GM12878 (cell line): ENCODE data around the gene PIK3R3. TPM values are rescaled to one million over a fixed set of nuclear protein-coding genes. Genes with fewer than 3 reads are reported as not detected.

Source experiments
- ATAC-seq: fragments of 200-7000 bp; cut with Tn5 transposase; 3 replicates; pipeline ENCODE4 v1.9.1; 2020; ENCODE audit warnings: mild to moderate bottlenecking, moderate library complexity
- BruUV-seq: library from RNA; stranded (reverse); fragments of 400-500 nt; replicated peaks from 2 replicates; lab custom pipeline; 2021; lab: Mats Ljungman, UMichigan
- CTCF ChIA-PET: fragments of 300-600 bp; sonication (Branson Sonifier 250); formaldehyde crosslinking; extraction: SDS; loops from one replicate; lab custom pipeline; 2021; ENCODE audit warnings: inconsistent platforms; lab: Yijun Ruan, JAX
- POLR2A ChIA-PET: fragments of 350-600 bp; formaldehyde crosslinking; extraction: SDS; loops from one replicate; lab custom pipeline; 2021; ENCODE audit warnings: inconsistent platforms; lab: Charles Lee
- RAD21 ChIA-PET: fragments of 300-600 bp; sonication (Branson Sonifier 250); formaldehyde crosslinking; loops from one replicate; lab custom pipeline; 2023; ENCODE audit warnings: antibody characterized with exemption; ENCODE audit not compliant: unreplicated experiment; lab: Charles Lee
- SMC1A ChIA-PET: fragments of 300-600 bp; sonication (Branson Sonifier 250); formaldehyde crosslinking; loops from one replicate; lab custom pipeline; 2023; ENCODE audit not compliant: unreplicated experiment, uncharacterized antibody; lab: Charles Lee
- DNase-seq: peaks from one replicate; pipeline ENCODE4 v3.0.0-alpha.2; 2011; ENCODE audit warnings: low read depth, low spot score
- FAIRE-seq: peaks from 3 replicates; lab custom pipeline; 2011; peaks lifted over from hg19 to GRCh38; lab: Jason Lieb, UNC
- H2AFZ ChIP-seq: 2 replicates; pipeline ENCODE4 v1.6.0; 2011; ENCODE audit warnings: low read depth, low read length, control low read depth; ENCODE audit not compliant: control insufficient read depth
- H3K27ac ChIP-seq: 2 replicates; pipeline ENCODE4 v1.5.1; 2011; ENCODE audit warnings: control low read depth; ENCODE audit not compliant: control insufficient read depth, insufficient read depth
- H3K27me3 ChIP-seq, 2 experiments: replicated peaks in 1 of 2; 2 replicates each; pipeline versions ENCODE4 v1.6.0 to v1.6.1; 2011; ENCODE audit warnings: low read length in 1 of 2; ENCODE audit not compliant: control insufficient read depth in 2 of 2, insufficient read depth in 2 of 2
- H3K36me3 ChIP-seq, 2 experiments: 2 replicates each; pipeline ENCODE4 v1.5.1; 2011; ENCODE audit warnings: low read length in 1 of 2; ENCODE audit not compliant: control insufficient read depth in 2 of 2, insufficient read depth in 2 of 2
- H3K4me1 ChIP-seq: 2 replicates; pipeline ENCODE4 v1.6.1; 2011; ENCODE audit warnings: mild to moderate bottlenecking, low read length, moderate library complexity, mixed read lengths; ENCODE audit not compliant: control insufficient read depth, insufficient read depth
- H3K4me2 ChIP-seq: 2 replicates; pipeline ENCODE4 v1.6.0; 2011; ENCODE audit warnings: control low read depth; ENCODE audit not compliant: control insufficient read depth, insufficient read depth
- H3K4me3 ChIP-seq: fragments of 200-600 bp; sonication (generic); 2 replicates; pipeline ENCODE4 v1.5.1; 2016
- H3K79me2 ChIP-seq: 2 replicates; pipeline ENCODE4 v1.6.0; 2011; ENCODE audit warnings: low read length; ENCODE audit not compliant: control insufficient read depth, insufficient read depth
- H3K9ac ChIP-seq: 2 replicates; pipeline ENCODE4 v1.8.0; 2011; ENCODE audit warnings: low read length, control low read depth, mixed read lengths; ENCODE audit not compliant: control insufficient read depth, insufficient read depth
- H3K9me3 ChIP-seq: replicated peaks from 3 replicates; pipeline ENCODE4 v1.5.1; 2011; ENCODE audit warnings: mild to moderate bottlenecking, low read length; ENCODE audit not compliant: control insufficient read depth, insufficient read depth
- H4K20me1 ChIP-seq: 2 replicates; pipeline ENCODE4 v1.6.0; 2011; ENCODE audit not compliant: control insufficient read depth, insufficient read depth
- CHD4 ChIP-seq: fragments of 200-600 bp; sonication (generic); IDR thresholded peaks from 2 replicates; pipeline ENCODE4 v1.6.1; 2016; ENCODE audit warnings: mild to moderate bottlenecking
- ESRRA ChIP-seq: IDR thresholded peaks from 2 replicates; pipeline ENCODE4 v1.6.1; 2012; ENCODE audit warnings: mild to moderate bottlenecking, low read length, improper control_type of control experiment
- GABPA ChIP-seq: IDR thresholded peaks from 2 replicates; pipeline ENCODE4 v1.6.1; 2014; ENCODE audit warnings: antibody characterized with exemption, low read depth, mild to moderate bottlenecking, inconsistent platforms
- HCFC1 ChIP-seq: fragments of 150-350 bp; IDR thresholded peaks from 2 replicates; pipeline ENCODE4 v1.6.1; 2014; ENCODE audit warnings: low read length
- IKZF1 ChIP-seq: fragments of 450-650 bp; conservative IDR thresholded peaks from 2 replicates; pipeline ENCODE4 v1.6.1; 2017; ENCODE audit warnings: antibody characterized with exemption, mild to moderate bottlenecking
- KAT2A ChIP-seq: conservative IDR thresholded peaks from 2 replicates; pipeline ENCODE4 v1.6.1; 2011; ENCODE audit warnings: low read depth, low read length; ENCODE audit not compliant: control insufficient read depth
- RAD21 ChIP-seq: IDR thresholded peaks from 2 replicates; pipeline ENCODE4 v1.6.1; 2011; ENCODE audit warnings: mild to moderate bottlenecking, low read depth, low read length, moderate library complexity; ENCODE audit not compliant: insufficient read depth
- SIN3A ChIP-seq: IDR thresholded peaks from 2 replicates; pipeline ENCODE4 v1.6.1; 2012; ENCODE audit warnings: low read depth, low read length, improper control_type of control experiment
- SIX5 ChIP-seq: IDR thresholded peaks from 2 replicates; pipeline ENCODE4 v1.6.1; 2011; ENCODE audit warnings: mild to moderate bottlenecking, low read depth, low read length, moderate library complexity; ENCODE audit not compliant: severe bottlenecking
- TCF12 ChIP-seq: IDR thresholded peaks from 2 replicates; pipeline ENCODE4 v1.6.1; 2011; ENCODE audit warnings: low read depth, mild to moderate bottlenecking, low read length
- YY1 ChIP-seq: IDR thresholded peaks from 2 replicates; pipeline ENCODE4 v1.6.1; 2011; ENCODE audit warnings: low read depth, mild to moderate bottlenecking, low read length
- ZBTB40 ChIP-seq: fragments of 450-650 bp; IDR thresholded peaks from 2 replicates; pipeline ENCODE4 v1.6.1; 2016; ENCODE audit warnings: mild to moderate bottlenecking, moderate library complexity, borderline replicate concordance
- ZSCAN29 ChIP-seq: fragments of 450-650 bp; IDR thresholded peaks from 2 replicates; pipeline ENCODE4 v1.6.1; 2017; ENCODE audit warnings: mild to moderate bottlenecking, moderate library complexity
- WGBS: methylation state at CpG from one replicate; pipeline ENCODE4 v1.1.6; 2016; ENCODE audit warnings: low lambda C conversion rate; ENCODE audit not compliant: insufficient replicate concordance, insufficient coverage; ENCODE audit errors: missing lambda C conversion rate; 5-methylcytosine and 5-hydroxymethylcytosine counted together
- in situ Hi-C: fragments of 300-500 bp; cut with MboI; formaldehyde crosslinking; loops from 9 replicates; pipeline ENCODE4 v1.14.3; 2018; ENCODE audit warnings: mixed read lengths
- intact Hi-C: fragments of 100-400 bp; cut with micrococcal nuclease; formaldehyde crosslinking; loops from one replicate; pipeline ENCODE4 v1.14.2; 2022; ENCODE audit not compliant: unreplicated experiment
- polyA plus RNA-seq, 11 experiments: library from polyadenylated mRNA; depleted of rRNA in 4 of 11; unstranded in 6 of 11; stranded (reverse) in 5 of 11; fragments of >200 nt; fragmentation: Nextera tagmentation in 4 of 11; fragmentation: Illumina TruSeq in 1 of 11; extraction: Ambion mirVana in 4 of 11; extraction: Trizol in 1 of 11; gene quantifications; 1 replicate in 1 of 11; 2 replicates in 10 of 11; pipeline versions ENCODE4 v1.2.1 to v1.2.3, GENCODE V29; 2011 to 2016; ENCODE audit warnings: inconsistent platforms in 2 of 11, missing spikeins in 2 of 11, low read depth in 1 of 11
- total RNA-seq, 4 experiments: library from RNA; depleted of rRNA in 3 of 4; stranded (reverse); fragments of >200 nt in 3 of 4; fragmentation: Illumina TruSeq in 1 of 4; extraction: Trizol in 1 of 4; gene quantifications; 2 replicates each; pipeline versions ENCODE4 v1.2.1 to v1.2.3, GENCODE V29; 2013 to 2021
- TF ChIP-seq, protein P1 (sequence below): IDR thresholded peaks from 2 replicates; pipeline ENCODE4 v1.6.1; 2012; ENCODE audit warnings: low read depth, low read length, improper control_type of control experiment
- TF ChIP-seq, protein P2 (sequence below): fragments of 450-650 bp; formaldehyde crosslinking; IDR thresholded peaks from 2 replicates; pipeline ENCODE4 v1.4.0; 2022; ENCODE audit warnings: mild to moderate bottlenecking, moderate library complexity

The PIK3R3 gene
- total and polyA plus RNA-seq, 10 of the 15 experiments (the other 5 are each of a cell fraction or from before 2014, with no cell fraction given) = 4.8 to 27.0 (median 19.8) TPM

DNA sequence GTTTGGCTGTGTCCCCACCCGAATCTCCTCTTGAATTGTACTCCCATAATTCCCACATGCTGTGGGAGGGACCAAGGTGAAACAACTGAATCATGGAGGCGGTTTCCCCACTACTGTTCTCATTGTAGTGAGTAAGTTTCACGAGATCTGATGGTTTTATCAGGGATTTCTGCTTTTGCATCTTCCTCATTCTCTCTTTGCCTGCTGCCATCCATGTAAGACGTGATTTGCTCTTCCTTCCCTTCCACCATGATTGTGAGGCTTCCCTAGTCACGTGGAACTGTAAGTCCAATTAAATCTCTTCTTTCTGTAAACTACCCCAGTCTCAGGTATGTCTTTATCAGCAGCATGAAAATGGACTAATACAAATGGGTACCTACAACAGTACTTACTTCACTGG lies 73.5 kb downstream of the PIK3R3 start:
- no peaks in the 10 kb centered on the region for H3K79me2 ChIP-seq
- WGBS = 81% methylated on average over 5 of the region's 5 CpGs
- H3K27ac ChIP-seq = no peak overlapping the region
- no peak for DNase-seq
- no peaks in the 10 kb centered on the region; the same call in 2 of the 3 replicates for H3K9me3 ChIP-seq
- ChIA-PET SMC1A (no interaction called here), RAD21 (no interaction called here), POLR2A (no interaction called here), CTCF (no interaction called here)
- H3K4me3 ChIP-seq = no peak overlapping the region
- no peak for FAIRE-seq
- no peak overlapping the region for H2AFZ ChIP-seq
- in situ Hi-C loops = no loop called here
- peaks cover 3 to 16% of the 10 kb centered on the region in 2 experiments; a peak in 3 of 4 replicates for H3K36me3 ChIP-seq
- intact Hi-C loops = no loop called here
- H4K20me1 ChIP-seq = no peaks in the 10 kb centered on the region
- no peak overlapping the region for H3K9ac ChIP-seq
- H3K4me1 ChIP-seq = peaks cover 9% of the 10 kb centered on the region
- H3K4me2 ChIP-seq = no peak overlapping the region
- no peak for TF ChIP-seq SIX5
- TF ChIP-seq ZBTB40 = no peak
- TF ChIP-seq HCFC1 = no peak
- TF ChIP-seq YY1 = no peak
- TF ChIP-seq KAT2A = no peak
- TF ChIP-seq SIN3A = no peak
- no peak for TF ChIP-seq ESRRA
- no peak for TF ChIP-seq CHD4
- no peak for TF ChIP-seq ZSCAN29
- no peak for TF ChIP-seq GABPA
- TF ChIP-seq, protein P1, sequence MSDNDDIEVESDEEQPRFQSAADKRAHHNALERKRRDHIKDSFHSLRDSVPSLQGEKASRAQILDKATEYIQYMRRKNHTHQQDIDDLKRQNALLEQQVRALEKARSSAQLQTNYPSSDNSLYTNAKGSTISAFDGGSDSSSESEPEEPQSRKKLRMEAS = no peak
- no peak for TF ChIP-seq IKZF1
- no peak for TF ChIP-seq TCF12
- TF ChIP-seq RAD21 = no peak
- TF ChIP-seq, protein P2, sequence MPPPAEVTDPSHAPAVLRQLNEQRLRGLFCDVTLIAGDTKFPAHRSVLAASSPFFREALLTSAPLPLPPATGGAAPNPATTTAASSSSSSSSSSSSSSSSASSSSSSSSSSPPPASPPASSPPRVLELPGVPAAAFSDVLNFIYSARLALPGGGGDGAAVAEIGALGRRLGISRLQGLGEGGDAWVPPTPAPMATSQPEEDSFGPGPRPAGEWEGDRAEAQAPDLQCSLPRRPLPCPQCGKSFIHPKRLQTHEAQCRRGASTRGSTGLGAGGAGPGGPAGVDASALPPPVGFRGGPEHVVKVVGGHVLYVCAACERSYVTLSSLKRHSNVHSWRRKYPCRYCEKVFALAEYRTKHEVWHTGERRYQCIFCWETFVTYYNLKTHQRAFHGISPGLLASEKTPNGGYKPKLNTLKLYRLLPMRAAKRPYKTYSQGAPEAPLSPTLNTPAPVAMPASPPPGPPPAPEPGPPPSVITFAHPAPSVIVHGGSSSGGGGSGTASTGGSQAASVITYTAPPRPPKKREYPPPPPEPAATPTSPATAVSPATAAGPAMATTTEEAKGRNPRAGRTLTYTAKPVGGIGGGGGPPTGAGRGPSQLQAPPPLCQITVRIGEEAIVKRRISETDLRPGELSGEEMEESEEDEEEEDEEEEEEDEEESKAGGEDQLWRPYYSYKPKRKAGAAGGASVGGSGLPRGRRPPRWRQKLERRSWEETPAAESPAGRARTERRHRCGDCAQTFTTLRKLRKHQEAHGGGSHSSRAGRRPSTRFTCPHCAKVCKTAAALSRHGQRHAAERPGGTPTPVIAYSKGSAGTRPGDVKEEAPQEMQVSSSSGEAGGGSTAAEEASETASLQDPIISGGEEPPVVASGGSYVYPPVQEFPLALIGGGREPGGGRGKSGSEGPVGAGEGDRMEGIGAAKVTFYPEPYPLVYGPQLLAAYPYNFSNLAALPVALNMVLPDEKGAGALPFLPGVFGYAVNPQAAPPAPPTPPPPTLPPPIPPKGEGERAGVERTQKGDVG (CRISPR knock-in tag) = no peak
- H3K27me3 ChIP-seq = no peaks in the 10 kb centered on the region
- no TSS peak for BruUV-seq
- ATAC-seq = no peak
